ENCODE results near the gene LENG8.

- TF ChIP-seq CTCF (IDR thresholded peaks at IDR 0.05; ENCODE audit: low read length) (no peak), EZH2 (IDR thresholded peaks at IDR 0.05; ENCODE audit: borderline replicate concordance, low read length) (no peak)
Measured at GRCh38 chr19:54411033-54411432, 38.0 kb upstream of the LENG8 start.
